ENCODE data around the gene KIF1C. TPM values are rescaled to one million over a fixed set of nuclear protein-coding genes. Genes with fewer than 3 reads are reported as not detected.
A peak's percentile ranks its signal among the peaks of the same experiment; 100 is the strongest.

The KIF1C gene
- total RNA-seq, 1 experiment from 2014 or later, result 121 TPM

GRCh38 chr17:5055543-5055942, 57.8 kb downstream of the KIF1C start:
- POLR2A ChIA-PET, result no interaction called here
- BruUV-seq (replicated peaks), result no TSS peak
- CTCF ChIA-PET, result interaction anchor here (0.6 to 1.0 kb wide), 2 partner anchors 9 to 25 kb away, joined by 3 to 4 read pairs; no protein-coding TSS in a partner anchor

DNA sequence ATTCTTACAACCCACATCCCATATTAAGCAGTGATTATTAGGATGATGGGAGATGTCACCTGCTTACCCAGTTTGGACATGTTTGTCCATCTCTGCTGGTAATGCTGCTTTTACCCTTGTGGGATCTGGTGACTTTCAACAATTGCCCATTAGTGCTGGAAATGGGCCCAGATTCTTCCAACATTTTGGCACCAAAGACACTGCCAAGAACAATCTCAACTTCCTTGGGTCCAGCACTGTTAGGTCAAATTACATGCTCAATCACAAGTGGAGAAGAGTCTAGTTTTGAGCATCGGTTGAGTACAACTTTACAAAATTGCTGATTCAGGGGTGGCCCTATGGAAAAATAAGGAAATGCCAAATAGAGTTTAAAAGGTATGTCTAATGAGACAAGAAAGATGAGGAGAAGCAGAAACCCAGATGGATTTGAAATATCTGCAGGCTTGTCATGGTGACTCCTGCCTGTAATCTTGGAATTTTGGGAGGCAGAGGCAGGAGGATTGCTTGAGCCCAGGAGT, 67.5 kb downstream of the KIF1C start:
- intact Hi-C loops (cut with micrococcal nuclease), result no loop called here
- no peaks in the 10 kb centered on the region for H3K27me3 ChIP-seq (ENCODE audit: insufficient read depth, low read length)
- no peaks in the 10 kb centered on the region for H3K79me2 ChIP-seq (ENCODE audit: insufficient read depth, low read length)
- ChIA-PET CTCF (no interaction called here), RAD21 (ENCODE audit: low non-redundant PET in 1 of 2, low total read pairs in 2 of 2, uncharacterized antibody in 2 of 2, unreplicated experiment in 2 of 2) (no interaction called here), POLR2A (no interaction called here)
- TF ChIP-seq POLR2A (IDR thresholded peaks at IDR 0.05; ENCODE audit: borderline replicate concordance, extremely low read depth, insufficient read depth, insufficient read length) (no peak), YY1 (IDR thresholded peaks at IDR 0.05; ENCODE audit: extremely low read depth, insufficient replicate concordance, low read depth, low read length) (no peak), EZH2 (IDR thresholded peaks at IDR 0.05) (no peak)
- H3K9me2 ChIP-seq (ENCODE audit: insufficient read depth), result no peaks in the 10 kb centered on the region
- H3K9ac ChIP-seq (ENCODE audit: low read length), result no peak overlapping the region
- H4K20me1 ChIP-seq (ENCODE audit: insufficient read depth), result no peaks in the 10 kb centered on the region
- ATAC-seq (no peak), DNase-seq (ENCODE audit: low read depth, low spot score) (no peak)
- BruUV-seq (replicated peaks), result no TSS peak
- H3K36me3 ChIP-seq (ENCODE audit: control insufficient read depth in 1 of 2, insufficient read depth in 2 of 2, low read length in 2 of 2), result no peaks in the 10 kb centered on the region
- H3K27ac ChIP-seq (ENCODE audit: low read depth, low read length), result no peak overlapping the region
- H2AFZ ChIP-seq (ENCODE audit: low read depth, low read length, poor library complexity, severe bottlenecking), result no peak overlapping the region
- no peak overlapping the region for H3K4me3 ChIP-seq (replicated peaks in 1 of 2; ENCODE audit: low read depth in 1 of 2, low read length in 2 of 2)
- H3K4me2 ChIP-seq (ENCODE audit: low read length), result no peak overlapping the region
- H3K4me1 ChIP-seq (ENCODE audit: control insufficient read depth in 1 of 2, insufficient read depth in 2 of 2, low read length in 2 of 2), result no peaks in the 10 kb centered on the region
- no peaks in the 10 kb centered on the region for H3K9me3 ChIP-seq (ENCODE audit: control insufficient read depth in 1 of 2, insufficient read depth in 1 of 2, low read depth in 1 of 2, low read length in 2 of 2)

More at GRCh38 chr17:5055543-5055942, 57.8 kb downstream of the KIF1C start:
- Histone ChIP-seq H4K20me1 (ENCODE audit: insufficient read depth) (no peaks in the 10 kb centered on the region), H3K36me3 (ENCODE audit: control insufficient read depth in 1 of 2, insufficient read depth in 2 of 2, low read length in 2 of 2) (no peaks in the 10 kb centered on the region), H3K4me1 (ENCODE audit: control insufficient read depth in 1 of 2, insufficient read depth in 2 of 2, low read length in 2 of 2) (no peaks in the 10 kb centered on the region), H2AFZ (ENCODE audit: low read depth, low read length, poor library complexity, severe bottlenecking) (no peak overlapping the region), H3K4me3 (replicated peaks in 1 of 2; ENCODE audit: low read depth in 1 of 2, low read length in 2 of 2) (no peak overlapping the region), H3K4me2 (ENCODE audit: low read length) (no peak overlapping the region), H3K27ac (ENCODE audit: low read depth, low read length) (no peak overlapping the region), H3K27me3 (ENCODE audit: insufficient read depth, low read length) (no peaks in the 10 kb centered on the region), H3K9me2 (ENCODE audit: insufficient read depth) (no peaks in the 10 kb centered on the region), H3K9ac (ENCODE audit: low read length) (no peak overlapping the region), H3K79me2 (ENCODE audit: insufficient read depth, low read length) (no peaks in the 10 kb centered on the region), H3K9me3 (ENCODE audit: control insufficient read depth in 1 of 2, insufficient read depth in 1 of 2, low read depth in 1 of 2, low read length in 2 of 2) (no peaks in the 10 kb centered on the region)
- peak; percentile 82 for ATAC-seq
- TF ChIP-seq EZH2 (IDR thresholded peaks at IDR 0.05), result no peak
- RAD21 ChIA-PET (ENCODE audit: low non-redundant PET in 1 of 2, low total read pairs in 2 of 2, uncharacterized antibody in 2 of 2, unreplicated experiment in 2 of 2), result no interaction called here
- DNase-seq (ENCODE audit: low read depth, low spot score), result no peak
- intact Hi-C loops (cut with micrococcal nuclease), result no loop called here
